Fibroblast of the aortic adventitia (primary cell): ENCODE data around the gene CUL5. TPM values are rescaled to one million over a fixed set of nuclear protein-coding genes. Genes with fewer than 3 reads are reported as not detected.

Experiments used
- DNase-seq: peaks from one replicate; pipeline ENCODE4 v3.0.0-alpha.2; 2010; ENCODE audit warnings: low read depth
- H3K4me3 ChIP-seq: 2 replicates; pipeline ENCODE4 v1.5.1; 2011; ENCODE audit warnings: low read depth, mild to moderate bottlenecking, control low read depth, low read length, moderate library complexity
- CTCF ChIP-seq: IDR thresholded peaks from 2 replicates; pipeline ENCODE4 v1.5.1; 2011; ENCODE audit warnings: mild to moderate bottlenecking, low read length, control low read depth, inconsistent platforms; ENCODE audit not compliant: insufficient read depth
- total RNA-seq: library from RNA; depleted of rRNA; stranded (reverse); fragments of >200 nt; gene quantifications from 2 replicates; pipeline ENCODE4 v1.2.3, GENCODE V29; 2012; ENCODE audit warnings: low replicate concordance

CUL5 gene
- total RNA-seq, 1 donor = 39.1 TPM

- TF ChIP-seq CTCF = no peak
- no peak for DNase-seq
- no peak overlapping the region for H3K4me3 ChIP-seq
Observed at GRCh38 chr11:107973641-107974040, 35.1 kb upstream of the CUL5 start.

- no peak overlapping the region for H3K4me3 ChIP-seq
- TF ChIP-seq CTCF = no peak
- DNase-seq = no peak
Observed at GRCh38 chr11:107988397-107989158, 20.1 kb upstream of the CUL5 start.

GRCh38 chr11:107991868-107992414 lies 16.8 kb upstream of the CUL5 start:
- no peak overlapping the region for H3K4me3 ChIP-seq
- DNase-seq = no peak
- no peak for TF ChIP-seq CTCF

- DNase-seq = no peak
Observed at GRCh38 chr11:107996006-107996776, 12.5 kb upstream of the CUL5 start.

GRCh38 chr11:107998761-107999160 lies 9.9 kb upstream of the CUL5 start:
- peak; percentile 22 for DNase-seq
- no peak for TF ChIP-seq CTCF
- no peak overlapping the region for H3K4me3 ChIP-seq

More at GRCh38 chr11:107996006-107996776, 12.5 kb upstream of the CUL5 start:
- TF ChIP-seq CTCF = no peak
- no peak overlapping the region for H3K4me3 ChIP-seq

GRCh38 chr11:107999759-108000455 lies 8.8 kb upstream of the CUL5 start:
- H3K4me3 ChIP-seq = no peak overlapping the region
- TF ChIP-seq CTCF = peak; percentile 34
- peak; percentile 21 for DNase-seq
